ENCODE results near the gene NAPA. TPM values are rescaled to one million over a fixed set of nuclear protein-coding genes. Genes with fewer than 3 reads are reported as not detected.
"Not testable (repeated sequence)": the region's sequence is repeated elsewhere in the genome, so short reads cannot be mapped to it uniquely, and the experiment has no call there.

The NAPA gene
- total and polyA plus RNA-seq, 9 donors = 59.4 to 101 (median 95.0) TPM

DNA sequence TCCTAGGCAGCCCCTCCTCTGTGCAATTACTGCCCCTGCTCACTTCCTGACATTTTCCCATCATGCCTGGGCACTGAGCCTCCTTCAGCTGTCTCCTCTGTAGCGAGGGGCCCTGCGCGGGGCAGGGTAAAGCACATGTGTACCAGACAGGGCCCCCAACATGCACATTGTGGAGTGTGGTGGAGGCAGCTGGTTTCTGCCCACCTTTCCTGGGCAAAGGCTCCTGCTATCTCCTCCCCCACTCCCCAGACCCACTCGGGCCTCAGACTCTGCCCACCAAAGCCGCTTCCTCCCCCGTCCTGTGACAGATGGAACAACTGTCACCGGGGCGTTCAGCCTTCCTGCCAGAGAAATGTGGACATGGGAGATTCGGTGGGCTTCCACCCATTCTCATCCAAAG is 28.0 kb downstream of the NAPA start:
- intact Hi-C loops (cut with DNase I) = no loop called here
- Histone ChIP-seq H3K27me3 (no peaks in the 10 kb centered on the region), H3K4me3 (no peak overlapping the region), H3K9me3 (no peaks in the 10 kb centered on the region), H3K27ac (no peak overlapping the region), H3K4me1 (ENCODE audit: insufficient read depth) (peaks cover 3% of the 10 kb centered on the region), H3K36me3 (no peaks in the 10 kb centered on the region)
- WGBS, 3 donors = 63 to 69% (median 68%) methylated on average over 9 of the region's 9 CpGs
- no peak for TF ChIP-seq POLR2A (IDR thresholded peaks at IDR 0.05)
- TF ChIP-seq, protein P1, sequence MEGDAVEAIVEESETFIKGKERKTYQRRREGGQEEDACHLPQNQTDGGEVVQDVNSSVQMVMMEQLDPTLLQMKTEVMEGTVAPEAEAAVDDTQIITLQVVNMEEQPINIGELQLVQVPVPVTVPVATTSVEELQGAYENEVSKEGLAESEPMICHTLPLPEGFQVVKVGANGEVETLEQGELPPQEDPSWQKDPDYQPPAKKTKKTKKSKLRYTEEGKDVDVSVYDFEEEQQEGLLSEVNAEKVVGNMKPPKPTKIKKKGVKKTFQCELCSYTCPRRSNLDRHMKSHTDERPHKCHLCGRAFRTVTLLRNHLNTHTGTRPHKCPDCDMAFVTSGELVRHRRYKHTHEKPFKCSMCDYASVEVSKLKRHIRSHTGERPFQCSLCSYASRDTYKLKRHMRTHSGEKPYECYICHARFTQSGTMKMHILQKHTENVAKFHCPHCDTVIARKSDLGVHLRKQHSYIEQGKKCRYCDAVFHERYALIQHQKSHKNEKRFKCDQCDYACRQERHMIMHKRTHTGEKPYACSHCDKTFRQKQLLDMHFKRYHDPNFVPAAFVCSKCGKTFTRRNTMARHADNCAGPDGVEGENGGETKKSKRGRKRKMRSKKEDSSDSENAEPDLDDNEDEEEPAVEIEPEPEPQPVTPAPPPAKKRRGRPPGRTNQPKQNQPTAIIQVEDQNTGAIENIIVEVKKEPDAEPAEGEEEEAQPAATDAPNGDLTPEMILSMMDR (IDR thresholded peaks at IDR 0.05) = no peak
- no peak for TF ChIP-seq EP300 (IDR thresholded peaks at IDR 0.05)
- no peak for DNase-seq

DNA sequence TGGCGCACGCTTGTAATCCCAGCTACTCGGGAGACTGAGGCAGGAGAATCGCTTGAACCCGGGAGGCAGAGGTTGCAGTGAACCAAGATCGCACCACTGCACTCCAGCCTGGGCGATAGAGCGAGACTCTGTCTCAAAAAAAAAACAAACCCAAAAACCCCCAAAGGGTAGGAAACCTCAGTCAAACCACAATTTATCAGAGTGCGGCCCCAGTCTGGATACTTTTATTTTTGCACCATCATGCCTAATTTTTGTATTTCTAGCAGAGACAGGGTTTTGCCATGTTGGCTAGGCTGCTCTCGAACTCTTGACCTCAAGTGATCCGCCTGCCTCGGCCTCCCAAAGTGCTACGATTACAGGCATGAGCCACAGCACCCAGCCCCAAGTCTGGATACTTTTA is 28.6 kb downstream of the NAPA start:
- H3K4me1 ChIP-seq (ENCODE audit: insufficient read depth); H3K36me3 ChIP-seq; DNase-seq; H3K4me3 ChIP-seq; intact Hi-C loops (cut with DNase I); H3K9me3 ChIP-seq; H3K27me3 ChIP-seq; H3K27ac ChIP-seq: not testable (repeated sequence)
- 85 to 87% (median 86%) methylated on average over 13 of the region's 13 CpGs for WGBS, 3 donors

DNA sequence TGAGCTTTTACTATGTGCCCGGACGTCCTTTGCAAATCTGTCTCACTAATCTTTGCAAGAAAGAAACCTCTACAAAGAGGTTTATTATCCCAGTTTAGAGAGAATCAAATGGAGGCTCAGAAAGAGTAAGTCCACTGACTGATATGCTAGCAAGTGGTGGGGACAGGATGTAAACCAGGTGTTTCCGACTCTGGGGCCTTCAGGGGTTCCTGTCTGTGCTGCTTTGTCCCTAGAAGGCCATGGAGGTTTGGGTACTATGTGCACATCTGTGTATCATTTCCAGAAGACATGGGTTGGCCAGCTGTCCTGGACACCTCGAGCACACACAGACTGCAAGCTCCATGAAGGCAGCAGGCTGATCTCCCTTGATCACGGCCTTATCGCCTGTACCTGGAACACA is 29.7 kb downstream of the NAPA start:
- Histone ChIP-seq H3K4me3 (no peak overlapping the region), H3K27ac (peak overlapping the region in 1 of 2 donors; percentile 3), H3K4me1 (ENCODE audit: insufficient read depth) (peaks cover 3% of the 10 kb centered on the region), H3K27me3 (no peaks in the 10 kb centered on the region), H3K36me3 (no peaks in the 10 kb centered on the region), H3K9me3 (no peaks in the 10 kb centered on the region)
- intact Hi-C loops (cut with DNase I) = no loop called here
- 79 to 88% (median 81%) methylated on average over 6 of the region's 6 CpGs for WGBS, 3 donors
- TF ChIP-seq EP300 (IDR thresholded peaks at IDR 0.05) = no peak
- TF ChIP-seq, protein P1 (IDR thresholded peaks at IDR 0.05) = no peak
- TF ChIP-seq POLR2A (IDR thresholded peaks at IDR 0.05) = no peak
- peak in 1 of 5 donors; percentile 10 for DNase-seq

DNA sequence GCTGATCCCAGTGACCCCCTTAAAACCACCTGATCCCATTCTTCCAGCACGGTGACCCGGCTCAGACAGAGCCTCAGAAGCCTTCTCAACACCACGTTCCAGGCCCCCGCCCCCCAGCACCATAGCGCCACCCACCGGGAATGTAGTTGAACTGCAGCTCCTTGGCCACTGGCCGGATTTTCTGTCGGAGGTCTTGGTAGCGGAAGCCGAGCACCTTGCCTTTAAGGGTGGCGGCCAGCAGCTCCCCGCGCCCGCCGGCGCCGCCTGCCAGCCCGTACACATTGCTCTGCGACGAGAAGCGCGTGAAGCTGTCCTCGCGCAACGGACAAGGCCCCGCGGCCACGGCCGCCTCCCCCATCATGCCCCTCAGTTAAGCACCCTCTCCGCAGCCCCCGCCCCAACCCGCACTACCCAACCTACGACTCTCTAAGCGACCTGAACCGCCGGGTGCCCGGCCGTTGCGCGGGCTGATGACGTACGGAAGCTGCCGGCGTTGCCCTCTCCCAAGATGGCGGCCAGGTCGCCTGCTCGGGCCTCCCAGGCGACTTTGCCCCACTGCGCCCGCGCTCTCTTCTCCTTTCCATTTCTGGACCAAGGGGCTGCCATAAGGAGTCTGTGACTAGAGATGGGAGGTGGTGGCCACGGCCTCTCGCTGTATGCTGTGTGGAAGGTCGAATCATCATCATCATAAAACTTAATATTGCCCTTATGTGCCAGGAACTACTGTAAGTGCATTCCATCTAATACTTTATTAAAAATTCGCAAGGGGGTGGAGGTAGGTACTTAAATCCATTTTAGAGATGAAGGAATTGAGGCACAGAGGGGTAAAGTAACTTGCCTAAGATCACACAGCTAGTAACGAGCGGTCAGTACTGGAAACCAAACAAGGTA is 30.8 kb downstream of the NAPA start, which contains the start of gene KPTN:
TSS of gene KPTN (minus strand) at position 420 of the 891 bp plus-strand sequence. CDS start at position 361, 59 bp downstream.
- Histone ChIP-seq H3K4me3 (peak within 1 kb of the TSS; percentile 72), H3K9me3 (no peaks in the 10 kb centered on the region), H3K27me3 (no peaks in the 10 kb centered on the region), H3K36me3 (no peaks in the 10 kb centered on the region), H3K4me1 (ENCODE audit: insufficient read depth) (peaks cover 3% of the 10 kb centered on the region), H3K27ac (peak within 1 kb of the TSS; percentile 83 to 97)
- DNase-seq = peak; percentile 84 to 92 (median 86)
- 1 to 3% (median 2%) methylated on average over 44 to 57 of the region's 57 CpGs for WGBS, 3 donors
- intact Hi-C loops (cut with DNase I) = no loop called here
- no peak for TF ChIP-seq EP300 (IDR thresholded peaks at IDR 0.05)
- TF ChIP-seq, protein P1 (IDR thresholded peaks at IDR 0.05) = peak; percentile 33 to 79 (median 77)
- peak; percentile 29 for TF ChIP-seq POLR2A (IDR thresholded peaks at IDR 0.05)

DNA sequence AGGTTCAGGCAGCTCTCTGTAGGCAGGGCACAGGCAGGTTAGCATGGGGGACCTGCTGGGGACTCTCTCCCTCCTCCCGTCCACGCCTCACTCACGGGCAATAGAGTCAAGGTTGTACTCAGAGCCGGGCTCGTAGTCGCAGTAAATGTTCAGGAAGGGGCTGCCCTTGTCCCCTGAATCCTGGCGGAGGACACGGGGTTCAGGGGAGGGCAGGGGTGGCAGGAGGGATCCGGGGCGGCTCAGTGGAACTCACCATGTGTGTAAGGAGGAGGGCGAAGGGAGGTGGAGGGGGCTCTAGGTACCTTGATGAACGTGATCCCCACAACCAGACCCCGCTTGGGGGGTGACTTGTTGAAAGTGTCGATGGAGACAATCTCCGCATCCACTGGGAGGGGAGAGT is 31.7 kb downstream of the NAPA start:
- Histone ChIP-seq H3K4me1 (ENCODE audit: insufficient read depth) (peaks cover 3% of the 10 kb centered on the region), H3K36me3 (no peaks in the 10 kb centered on the region), H3K27me3 (no peaks in the 10 kb centered on the region), H3K4me3 (no peak overlapping the region), H3K27ac (no peak overlapping the region), H3K9me3 (no peaks in the 10 kb centered on the region)
- DNase-seq = peak in 1 of 5 donors; percentile 40
- intact Hi-C loops (cut with DNase I) = no loop called here
- 79 to 84% (median 82%) methylated on average over 15 of the region's 15 CpGs for WGBS, 3 donors
- no peak for TF ChIP-seq POLR2A (IDR thresholded peaks at IDR 0.05)
- TF ChIP-seq, protein P1 (IDR thresholded peaks at IDR 0.05) = no peak
- TF ChIP-seq EP300 (IDR thresholded peaks at IDR 0.05) = no peak

Data from ovary (tissue), 9 donors.